H1 (cell line): ENCODE results near the gene ALOX5. TPM values are rescaled to one million over a fixed set of nuclear protein-coding genes. Genes with fewer than 3 reads are reported as not detected.

Experiments used
- CTCF ChIA-PET: fragments of 300-600 bp; sonication (Branson Sonifier 250); formaldehyde crosslinking; loops from one replicate; lab custom pipeline; 2021; ENCODE audit not compliant: partially characterized antibody; lab: Charles Lee
- POLR2A ChIA-PET: fragments of 300-600 bp; sonication (Branson Sonifier 250); formaldehyde crosslinking; loops from one replicate; lab custom pipeline; 2021; ENCODE audit warnings: inconsistent platforms; ENCODE audit not compliant: partially characterized antibody; lab: Charles Lee
- DNase-seq, 2 experiments: peaks; one replicate each; pipeline versions ENCODE4 v3.0.0 to v3.0.0-alpha.2; 2010 to 2022; ENCODE audit warnings: low spot score in 2 of 2, low read depth in 1 of 2, mixed read lengths in 1 of 2
- FAIRE-seq: peaks from 2 replicates; lab custom pipeline; 2011; peaks lifted over from hg19 to GRCh38; lab: Jason Lieb, UNC
- H2AFZ ChIP-seq: 2 replicates; pipeline ENCODE4 v1.8.1; 2012; ENCODE audit warnings: low read length, inconsistent platforms
- H2AK5ac ChIP-seq: 2 replicates; pipeline ENCODE4 v1.6.1; 2013; ENCODE audit warnings: low read depth, low read length
- H2BK120ac ChIP-seq: replicated peaks from 2 replicates; pipeline ENCODE3; 2013; ENCODE audit warnings: low read depth, low read length, inconsistent platforms
- H2BK12ac ChIP-seq: 2 replicates; pipeline ENCODE4 v1.6.1; 2013; ENCODE audit warnings: low read depth, low read length
- H2BK15ac ChIP-seq: 2 replicates; pipeline ENCODE4 v1.6.1; 2013; ENCODE audit warnings: low read length
- H2BK20ac ChIP-seq: 2 replicates; pipeline ENCODE4 v1.6.1; 2013; ENCODE audit warnings: low read length
- H2BK5ac ChIP-seq: 2 replicates; pipeline ENCODE4 v1.6.1; 2013; ENCODE audit warnings: low read depth, low read length
- H3K14ac ChIP-seq: 2 replicates; pipeline ENCODE4 v1.6.1; 2013; ENCODE audit warnings: inconsistent platforms; ENCODE audit not compliant: insufficient read length
- H3K18ac ChIP-seq: 2 replicates; pipeline ENCODE4 v1.6.1; 2013; ENCODE audit warnings: low read length; ENCODE audit errors: extremely low read depth
- H3K23ac ChIP-seq: 2 replicates; pipeline ENCODE4 v1.6.1; 2013; ENCODE audit warnings: inconsistent platforms; ENCODE audit not compliant: insufficient read length
- H3K23me2 ChIP-seq: 2 replicates; pipeline ENCODE4 v1.6.1; 2013; ENCODE audit warnings: low read depth, low read length
- H3K27ac ChIP-seq: 2 replicates; pipeline ENCODE4 v1.6.1; 2011; ENCODE audit warnings: low read depth, low read length, inconsistent platforms
- H3K27me3 ChIP-seq, 4 experiments: replicated peaks in 1 of 4; 1 replicate in 1 of 4; 2 replicates in 3 of 4; pipeline versions ENCODE4 v1.6.1 to v1.8.1; 2011 to 2013; ENCODE audit warnings: low read length in 3 of 4, mild to moderate bottlenecking in 3 of 4, inconsistent platforms in 2 of 4, mixed read lengths in 2 of 4, moderate library complexity in 1 of 4; ENCODE audit not compliant: control insufficient read depth in 3 of 4, insufficient read depth in 3 of 4; ENCODE audit errors: extremely low read depth in 1 of 4
- H3K36me3 ChIP-seq, 4 experiments: 2 replicates each; pipeline versions ENCODE4 v1.6.1 to v1.8.1; 2011 to 2013; ENCODE audit warnings: mild to moderate bottlenecking in 4 of 4, low read length in 3 of 4, moderate library complexity in 2 of 4, control low read depth in 1 of 4, inconsistent platforms in 1 of 4; ENCODE audit not compliant: insufficient read depth in 4 of 4, control insufficient read depth in 2 of 4
- H3K4ac ChIP-seq: replicated peaks from 2 replicates; pipeline ENCODE3; 2013; ENCODE audit warnings: low read length, low read depth, mixed read lengths, inconsistent platforms; ENCODE audit not compliant: insufficient read length
- H3K4me1 ChIP-seq, 4 experiments: replicated peaks in 1 of 4; 1 replicate in 1 of 4; 2 replicates in 3 of 4; pipeline versions ENCODE4 v1.6.1 to v1.8.1; 2011 to 2013; ENCODE audit warnings: low read length in 3 of 4, inconsistent platforms in 2 of 4, mixed read lengths in 1 of 4; ENCODE audit not compliant: insufficient read depth in 4 of 4, control insufficient read depth in 3 of 4
- H3K4me2 ChIP-seq, 2 experiments: 2 replicates each; pipeline versions ENCODE4 v1.6.1 to v1.8.1; 2011 to 2013; ENCODE audit warnings: low read depth in 2 of 2, low read length in 2 of 2, control low read depth in 1 of 2, inconsistent platforms in 1 of 2, mild to moderate bottlenecking in 1 of 2; ENCODE audit not compliant: insufficient read depth in 1 of 2
- H3K4me3 ChIP-seq, 4 experiments: fragments of 200-600, 300-600 bp in 1 of 4; sonication (generic), shearing (Covaris generic), sonication (Bioruptor Twin) in 1 of 4; 2 replicates each; pipeline versions ENCODE4 v1.5.1 to v1.8.1; 2011 to 2016; ENCODE audit warnings: low read length in 4 of 4, low read depth in 3 of 4, control low read depth in 2 of 4, inconsistent platforms in 2 of 4, mild to moderate bottlenecking in 2 of 4, mixed read lengths in 1 of 4, moderate library complexity in 1 of 4; ENCODE audit not compliant: insufficient read depth in 2 of 4; ENCODE audit errors: extremely low read depth in 1 of 4
- H3K56ac ChIP-seq: replicated peaks from 2 replicates; pipeline ENCODE3; 2013; ENCODE audit warnings: low read depth, mild to moderate bottlenecking, mixed read lengths, low read length, inconsistent platforms; ENCODE audit not compliant: insufficient read length
- H3K79me1 ChIP-seq: 2 replicates; pipeline ENCODE4 v1.6.1; 2013; ENCODE audit warnings: low read depth, low read length, control low read depth
- H3K79me2 ChIP-seq, 2 experiments: 2 replicates each; pipeline versions ENCODE4 v1.6.1 to v1.8.1; 2012 to 2013; ENCODE audit warnings: low read length in 2 of 2, mild to moderate bottlenecking in 2 of 2, inconsistent platforms in 1 of 2; ENCODE audit not compliant: insufficient read depth in 2 of 2, control insufficient read depth in 1 of 2
- H3K9ac ChIP-seq, 4 experiments: replicated peaks in 1 of 4; 1 replicate in 1 of 4; 2 replicates in 3 of 4; pipeline versions ENCODE4 v1.6.1 to v1.8.1; 2011 to 2013; ENCODE audit warnings: low read depth in 3 of 4, low read length in 3 of 4, control low read depth in 2 of 4, mild to moderate bottlenecking in 2 of 4, moderate library complexity in 2 of 4, inconsistent platforms in 1 of 4; ENCODE audit errors: extremely low read depth in 1 of 4
- H3K9me3 ChIP-seq, 2 experiments: 2 replicates each; pipeline versions ENCODE4 v1.6.1 to v1.8.1; 2012 to 2013; ENCODE audit warnings: mild to moderate bottlenecking in 2 of 2, moderate library complexity in 2 of 2, control low read depth in 1 of 2, inconsistent platforms in 1 of 2, low read depth in 1 of 2, low read length in 1 of 2, mixed read lengths in 1 of 2; ENCODE audit not compliant: insufficient read depth in 2 of 2
- H4K20me1 ChIP-seq, 2 experiments: replicated peaks in 1 of 2; 2 replicates each; pipeline versions ENCODE3 to v1.8.1; 2011 to 2013; ENCODE audit warnings: inconsistent platforms in 2 of 2, low read length in 2 of 2, mild to moderate bottlenecking in 1 of 2; ENCODE audit not compliant: insufficient read depth in 2 of 2, control insufficient read depth in 1 of 2
- H4K5ac ChIP-seq: 2 replicates; pipeline ENCODE4 v1.6.1; 2013; ENCODE audit warnings: low read length, low read depth, mixed read lengths, inconsistent platforms; ENCODE audit not compliant: insufficient read length
- H4K8ac ChIP-seq: 2 replicates; pipeline ENCODE4 v1.8.0; 2013; ENCODE audit warnings: mild to moderate bottlenecking, moderate library complexity, low read length, inconsistent platforms; ENCODE audit not compliant: insufficient read depth; ENCODE audit errors: extremely low read depth
- H4K91ac ChIP-seq: replicated peaks from 2 replicates; pipeline ENCODE3; 2013; ENCODE audit warnings: low read length, mixed read lengths, inconsistent platforms; ENCODE audit not compliant: insufficient read length
- BCL11A ChIP-seq, 2 experiments: IDR thresholded peaks; one replicate each; pipeline ENCODE4 v1.6.1; 2011; ENCODE audit warnings: low read depth in 2 of 2, low read length in 2 of 2, mild to moderate bottlenecking in 2 of 2
- CBX5 ChIP-seq: fragments of 300-800, 300-1000 bp; sonication (generic); IDR thresholded peaks from 2 replicates; pipeline ENCODE4 v1.7.1; 2016; ENCODE audit warnings: antibody characterized with exemption, low read length, low read depth
- POLR2AphosphoS5 ChIP-seq: IDR thresholded peaks from 2 replicates; pipeline ENCODE4 v1.6.1; 2011; ENCODE audit warnings: low read depth, low read length
- RAD21 ChIP-seq, 2 experiments: IDR thresholded peaks in 1 of 2; conservative IDR thresholded peaks in 1 of 2; 2 replicates each; pipeline ENCODE4 v1.6.1; 2011; ENCODE audit warnings: low read depth in 2 of 2, low read length in 2 of 2, improper control_type of control experiment in 1 of 2, inconsistent platforms in 1 of 2, mild to moderate bottlenecking in 1 of 2, moderate library complexity in 1 of 2
- RBBP5 ChIP-seq: IDR thresholded peaks from 2 replicates; pipeline ENCODE4 v1.7.1; 2012; ENCODE audit warnings: low read depth, mild to moderate bottlenecking, inconsistent platforms, low read length, moderate library complexity, borderline replicate concordance
- SIX5 ChIP-seq: IDR thresholded peaks from 2 replicates; pipeline ENCODE4 v1.6.1; 2011; ENCODE audit warnings: mild to moderate bottlenecking, low read depth, low read length
- SUZ12 ChIP-seq: fragments of 200-600 bp; sonication (generic); IDR thresholded peaks from 2 replicates; pipeline ENCODE4 v1.6.1; 2012; ENCODE audit warnings: mild to moderate bottlenecking, inconsistent platforms, low read length, moderate library complexity, mixed read lengths
- TAF1 ChIP-seq: IDR thresholded peaks from 2 replicates; pipeline ENCODE4 v1.6.1; 2011; ENCODE audit warnings: mild to moderate bottlenecking, low read depth, low read length
- TBP ChIP-seq: IDR thresholded peaks from 2 replicates; pipeline ENCODE4 v1.6.1; 2011; ENCODE audit warnings: low read depth, low read length, improper control_type of control experiment
- TCF12 ChIP-seq: IDR thresholded peaks from 2 replicates; pipeline ENCODE4 v1.6.1; 2011; ENCODE audit warnings: low read depth, mild to moderate bottlenecking, low read length
- WGBS, 2 experiments: shearing (Covaris generic) in 1 of 2; methylation state at CpG; one replicate each; pipeline versions ENCODE4 v1.1.6 to v1.1.7; 2013 to 2015; ENCODE audit warnings: low lambda C conversion rate in 2 of 2, mixed read lengths in 2 of 2, inconsistent platforms in 1 of 2, low coverage in 1 of 2, missing lambda C conversion rate in 1 of 2; ENCODE audit not compliant: insufficient replicate concordance in 2 of 2, insufficient coverage in 1 of 2, insufficient read length in 1 of 2; ENCODE audit errors: extremely low coverage in 1 of 2, missing lambda C conversion rate in 1 of 2; 5-methylcytosine and 5-hydroxymethylcytosine counted together
- polyA plus RNA-seq, 7 experiments: library from polyadenylated mRNA; depleted of rRNA in 3 of 7; stranded (reverse) in 5 of 7; unstranded in 2 of 7; fragments of >200 nt in 5 of 7; fragments of 200-250 nt in 2 of 7; gene quantifications; 1 replicate in 5 of 7; 2 replicates in 1 of 7; 4 replicates in 1 of 7; pipeline versions ENCODE4 v1.2.1 to v1.2.3, GENCODE V29; 2011 to 2013; ENCODE audit warnings: missing spikeins in 2 of 7, mixed read lengths in 2 of 7
- total RNA-seq: library from RNA; stranded (reverse); fragmentation: NEBNext Ultra II Directional; extraction: Animal tissue kit (Norgen Biotek cat#: 25700); gene quantifications from 2 replicates; pipeline ENCODE4 v1.2.1, GENCODE V29; 2021
- TF ChIP-seq, protein P1 (sequence below): IDR thresholded peaks from 2 replicates; pipeline ENCODE4 v1.6.1; 2011; ENCODE audit warnings: low read depth, mild to moderate bottlenecking, low read length; ENCODE audit not compliant: insufficient read depth
- TF ChIP-seq, protein P2 (sequence below): IDR thresholded peaks from 2 replicates; pipeline ENCODE4 v1.6.1; 2011; ENCODE audit warnings: low read length, improper control_type of control experiment

ALOX5 gene
- total and polyA plus RNA-seq, 2 of the 8 experiments (the other 6 are each of a cell fraction or from before 2014, with no cell fraction given) = 1.6 to 3.8 TPM

DNA sequence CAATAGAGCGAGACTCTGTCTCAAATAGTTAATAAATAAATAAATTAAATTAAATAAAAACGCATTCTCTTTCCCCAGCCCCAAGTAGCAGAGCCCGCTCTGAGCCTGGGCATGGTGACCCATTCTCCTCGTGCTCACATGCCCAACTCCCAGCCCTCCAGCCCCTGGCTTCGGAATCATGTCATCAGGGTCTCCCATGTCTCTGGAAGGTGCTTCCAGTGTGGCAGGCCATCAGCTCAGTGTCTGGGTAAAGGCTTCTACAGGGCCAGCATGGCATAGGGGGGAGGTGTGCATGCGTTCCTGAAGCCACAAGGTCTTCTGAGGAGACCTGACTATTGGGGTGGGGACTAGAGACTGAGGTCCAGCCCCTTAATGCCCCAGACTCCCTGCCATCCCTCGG lies 72.8 kb downstream of the ALOX5 start:
- H4K91ac ChIP-seq = no peak overlapping the region
- H2BK12ac ChIP-seq = no peak overlapping the region
- no peaks in the 10 kb centered on the region for H3K27me3 ChIP-seq
- no peak overlapping the region for H3K23ac ChIP-seq
- H3K14ac ChIP-seq = no peak overlapping the region
- H3K56ac ChIP-seq = no peak overlapping the region
- 89% methylated on average over 7 of the region's 7 CpGs; no CpG with 5 or more reads in 1 of the 2 experiments for WGBS, 2 experiments
- peak in 1 of 2 experiments; percentile 31 for DNase-seq
- no peak overlapping the region for H4K8ac ChIP-seq
- no peak overlapping the region for H3K4me3 ChIP-seq
- H2AFZ ChIP-seq = no peak overlapping the region
- no peaks in the 10 kb centered on the region for H3K4me1 ChIP-seq
- no peak overlapping the region for H3K27ac ChIP-seq
- H3K79me1 ChIP-seq = no peaks in the 10 kb centered on the region
- no peak overlapping the region for H4K5ac ChIP-seq
- H3K18ac ChIP-seq = no peak overlapping the region; the same call in 1 of the 2 replicates
- ChIA-PET CTCF (interaction anchor here (1.0 to 1.9 kb wide), 5 partner anchors 12 to 217 kb away, joined by 3 to 8 read pairs (median 4); no protein-coding TSS in a partner anchor), POLR2A (no interaction called here)
- H2AK5ac ChIP-seq = no peak overlapping the region
- no peaks in the 10 kb centered on the region for H3K36me3 ChIP-seq
- no peak overlapping the region for H2BK120ac ChIP-seq
- no peak for FAIRE-seq
- H3K79me2 ChIP-seq = no peaks in the 10 kb centered on the region
- H4K20me1 ChIP-seq = no peaks in the 10 kb centered on the region
- H3K23me2 ChIP-seq = no peaks in the 10 kb centered on the region
- no peak overlapping the region for H2BK15ac ChIP-seq
- no peak overlapping the region for H2BK20ac ChIP-seq
- no peak overlapping the region for H3K4ac ChIP-seq
- H2BK5ac ChIP-seq = no peak overlapping the region
- H3K9ac ChIP-seq = no peak overlapping the region
- no peaks in the 10 kb centered on the region for H3K9me3 ChIP-seq
- no peak overlapping the region for H3K4me2 ChIP-seq
- TF ChIP-seq RAD21 (IDR thresholded peaks at IDR 0.05 in 1 of 2, conservative IDR thresholded peaks at IDR 0.05 in 1 of 2; ENCODE audit: low read depth in 2 of 2, low read length in 2 of 2) (no peak), BCL11A (IDR thresholded peaks at IDR 0.05; ENCODE audit: low read depth in 2 of 2, low read length in 2 of 2) (no peak), POLR2AphosphoS5 (no peak), TCF12 (no peak), SUZ12 (no peak), CBX5 (no peak), TBP (no peak), TAF1 (no peak), SIX5 (no peak), RBBP5 (no peak)
- TF ChIP-seq, protein P1, sequence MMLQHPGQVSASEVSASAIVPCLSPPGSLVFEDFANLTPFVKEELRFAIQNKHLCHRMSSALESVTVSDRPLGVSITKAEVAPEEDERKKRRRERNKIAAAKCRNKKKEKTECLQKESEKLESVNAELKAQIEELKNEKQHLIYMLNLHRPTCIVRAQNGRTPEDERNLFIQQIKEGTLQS = no peak
- TF ChIP-seq, protein P2, sequence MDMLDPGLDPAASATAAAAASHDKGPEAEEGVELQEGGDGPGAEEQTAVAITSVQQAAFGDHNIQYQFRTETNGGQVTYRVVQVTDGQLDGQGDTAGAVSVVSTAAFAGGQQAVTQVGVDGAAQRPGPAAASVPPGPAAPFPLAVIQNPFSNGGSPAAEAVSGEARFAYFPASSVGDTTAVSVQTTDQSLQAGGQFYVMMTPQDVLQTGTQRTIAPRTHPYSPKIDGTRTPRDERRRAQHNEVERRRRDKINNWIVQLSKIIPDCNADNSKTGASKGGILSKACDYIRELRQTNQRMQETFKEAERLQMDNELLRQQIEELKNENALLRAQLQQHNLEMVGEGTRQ = no peak
